NCI-H1436 treated with DMSO at 0.1 percent for 48 hours (cell line): ENCODE data around the gene HECA.

Source experiments
- DNase-seq: peaks from one replicate; lab custom pipeline; 2025; lab: John Stamatoyannopoulos, UW

Gene HECA

DNA sequence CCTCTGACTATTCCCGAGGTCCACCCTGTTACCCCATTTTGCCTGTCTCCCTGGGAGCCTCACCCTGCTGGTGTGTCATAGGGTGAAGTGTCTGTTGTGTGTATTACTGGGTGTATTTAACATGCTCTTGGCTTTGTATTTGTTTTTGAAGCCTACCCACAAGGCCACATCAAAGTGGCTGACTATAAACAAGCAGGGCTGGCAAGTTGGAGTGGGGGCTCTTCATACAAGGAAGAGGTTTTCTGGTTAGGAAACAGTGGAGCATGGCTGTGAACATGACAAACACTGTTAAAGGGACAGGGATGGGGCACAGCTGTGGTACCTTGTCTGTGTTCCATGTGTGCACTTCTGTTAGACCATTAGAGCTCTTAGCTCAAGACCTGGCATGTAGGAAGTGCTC lies 26.3 kb downstream of the HECA start:
- no peak for DNase-seq

GRCh38 chr6:139161817-139162284 lies 27.0 kb downstream of the HECA start:
- DNase-seq: no peak

DNA sequence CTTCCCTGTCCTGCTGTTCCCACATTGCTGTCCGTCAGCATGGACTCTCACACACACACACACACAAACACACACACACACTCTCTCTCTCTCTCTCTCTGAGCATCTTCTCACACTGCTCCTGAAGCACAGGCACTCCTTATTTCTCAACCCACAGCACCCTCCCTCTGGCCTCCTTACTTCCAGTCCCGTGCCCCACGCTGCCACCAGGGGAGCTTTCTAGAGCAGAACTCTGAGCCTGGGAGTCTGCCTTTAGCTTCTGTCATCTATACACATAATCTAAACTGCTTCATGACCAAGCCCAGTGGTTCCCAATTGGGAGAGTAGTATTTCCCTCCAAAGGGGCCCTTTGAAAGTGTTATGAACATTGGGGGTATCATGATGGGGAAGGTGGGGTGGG lies 29.1 kb downstream of the HECA start:
- DNase-seq: no peak

GRCh38 chr6:139165324-139165723 lies 30.4 kb downstream of the HECA start:
- DNase-seq: no peak

DNA sequence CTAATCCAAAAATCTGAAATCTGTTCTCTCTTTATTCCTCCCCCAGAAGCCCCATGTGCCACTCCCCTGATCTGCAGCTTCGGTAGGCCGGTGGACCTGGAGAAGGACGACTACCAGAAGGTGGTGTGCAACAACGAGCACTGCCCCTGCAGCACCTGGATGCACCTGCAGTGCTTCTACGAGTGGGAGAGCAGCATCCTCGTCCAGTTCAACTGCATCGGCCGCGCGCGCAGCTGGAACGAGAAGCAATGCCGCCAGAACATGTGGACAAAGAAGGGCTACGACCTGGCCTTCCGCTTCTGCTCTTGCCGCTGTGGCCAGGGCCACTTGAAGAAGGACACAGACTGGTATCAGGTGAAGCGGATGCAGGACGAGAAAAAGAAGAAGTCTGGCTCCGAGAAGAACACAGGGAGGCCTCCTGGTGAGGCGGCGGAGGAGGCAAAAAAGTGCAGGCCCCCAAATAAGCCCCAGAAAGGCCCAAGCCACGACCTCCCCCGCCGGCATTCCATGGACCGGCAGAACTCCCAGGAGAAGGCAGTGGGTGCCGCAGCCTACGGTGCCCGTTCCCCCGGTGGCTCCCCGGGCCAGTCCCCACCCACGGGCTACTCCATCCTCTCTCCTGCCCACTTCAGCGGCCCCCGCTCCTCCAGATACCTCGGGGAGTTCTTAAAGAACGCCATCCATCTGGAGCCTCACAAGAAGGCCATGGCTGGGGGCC lies 31.5 kb downstream of the HECA start:
- no peak for DNase-seq

- DNase-seq: no peak
Observed at GRCh38 chr6:139166956-139167313, 32.1 kb downstream of the HECA start.

- DNase-seq: no peak
Observed at GRCh38 chr6:139172151-139172550, 37.3 kb downstream of the HECA start.

DNA sequence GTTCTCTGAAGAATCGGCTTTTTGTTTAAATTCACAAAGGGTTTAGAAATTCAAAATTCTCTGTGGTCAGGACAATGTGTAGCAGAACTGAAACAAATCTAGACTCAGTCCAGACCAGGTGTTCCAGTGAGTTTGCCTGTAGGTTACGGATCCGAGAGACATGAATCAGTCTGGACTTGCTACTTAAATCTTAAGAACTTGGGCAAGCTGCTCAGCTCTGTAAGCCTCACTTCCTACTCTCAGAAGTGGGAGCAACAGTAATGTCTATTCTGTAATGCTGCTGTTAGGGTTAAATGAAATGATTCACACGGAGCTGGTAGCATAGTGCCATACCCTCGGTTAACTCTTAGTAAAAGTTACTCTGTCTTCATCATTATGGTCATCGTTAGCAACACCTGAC lies 37.7 kb downstream of the HECA start:
- no peak for DNase-seq

GRCh38 chr6:139173172-139173571 lies 38.3 kb downstream of the HECA start:
- no peak for DNase-seq

- DNase-seq: no peak
Observed at GRCh38 chr6:139173822-139174221, 38.9 kb downstream of the HECA start.

- no peak for DNase-seq
Observed at GRCh38 chr6:139174961-139175360, 40.1 kb downstream of the HECA start.

GRCh38 chr6:139175389-139175948 lies 40.6 kb downstream of the HECA start:
- no peak for DNase-seq

- no peak for DNase-seq
Observed at GRCh38 chr6:139181236-139181635, 46.4 kb downstream of the HECA start.

DNA sequence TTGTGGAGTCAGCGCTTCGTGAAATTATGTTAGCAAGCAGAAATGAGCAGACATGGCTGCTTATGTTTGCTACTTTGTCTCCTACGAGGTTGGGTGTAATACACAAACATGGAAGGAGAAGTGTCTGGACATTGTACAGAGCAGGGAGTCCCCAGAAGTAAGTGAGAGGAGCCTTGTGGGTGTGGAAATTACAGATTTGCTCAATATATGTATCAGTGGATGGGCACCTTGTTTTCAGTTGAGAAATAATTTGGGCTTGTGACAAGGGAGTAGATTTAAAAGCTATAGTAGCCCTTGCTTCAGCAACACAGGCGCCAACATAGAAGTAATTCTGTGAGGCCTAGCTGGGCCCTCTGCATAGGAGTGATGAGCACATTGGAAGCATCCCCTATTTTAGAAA lies 49.2 kb downstream of the HECA start:
- DNase-seq: no peak

DNA sequence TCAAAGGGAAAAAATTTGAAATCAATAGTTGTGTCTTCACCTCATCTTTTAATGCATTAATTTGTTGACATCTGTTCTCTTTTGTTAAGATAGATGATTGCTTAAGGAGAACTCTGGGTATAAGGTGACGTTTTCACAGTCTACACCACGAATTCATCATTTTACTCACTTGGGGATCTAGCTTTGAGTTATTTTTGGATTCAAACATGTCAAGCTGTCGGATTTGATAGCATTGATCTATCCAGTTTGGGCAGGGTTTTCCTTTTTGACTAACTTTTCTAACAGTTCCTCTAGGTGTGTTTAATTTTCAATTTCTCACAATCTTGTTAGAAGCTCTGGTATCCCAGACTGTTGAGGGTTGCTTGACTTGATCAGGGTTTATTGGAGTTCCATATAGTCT lies 49.6 kb downstream of the HECA start:
- DNase-seq: no peak

DNA sequence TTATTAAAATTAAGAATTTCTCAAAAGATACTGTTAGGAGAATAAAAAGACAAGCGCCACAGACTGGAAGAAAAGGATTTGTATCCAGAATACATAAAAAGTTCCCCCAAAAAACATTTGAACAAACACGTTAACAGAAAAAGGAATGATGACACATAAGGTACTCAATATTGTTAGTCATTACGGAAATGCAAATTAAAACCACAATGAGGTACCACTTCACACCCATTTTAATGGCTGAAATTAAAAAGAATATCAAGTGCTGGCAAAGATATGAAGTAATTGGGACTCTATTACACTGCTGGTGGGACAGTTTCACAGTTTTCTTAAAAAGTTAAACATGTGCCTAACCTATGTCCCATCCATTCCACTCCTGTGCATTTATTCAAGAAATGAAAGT lies 51.4 kb downstream of the HECA start:
- DNase-seq: no peak

DNA sequence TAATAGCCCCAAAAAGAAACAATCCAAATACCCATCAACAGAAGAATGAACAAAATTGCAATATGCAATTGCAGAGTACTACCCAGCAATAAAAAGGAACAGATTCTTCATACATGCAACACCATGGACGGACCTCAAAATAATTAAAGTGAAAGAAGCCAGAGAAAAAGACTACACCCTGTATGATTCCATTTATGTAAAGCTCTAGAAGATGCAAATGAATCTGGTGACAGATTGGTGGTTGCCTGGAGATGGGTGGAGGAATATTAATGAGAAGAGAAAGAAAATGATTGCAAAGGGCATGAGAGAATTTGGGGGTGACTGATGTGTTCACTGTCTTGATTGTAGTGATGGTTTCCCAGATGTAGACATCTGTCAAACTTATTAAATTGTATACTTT lies 51.8 kb downstream of the HECA start:
- no peak for DNase-seq

- DNase-seq: no peak
Observed at GRCh38 chr6:139187489-139187888, 52.6 kb downstream of the HECA start.

DNA sequence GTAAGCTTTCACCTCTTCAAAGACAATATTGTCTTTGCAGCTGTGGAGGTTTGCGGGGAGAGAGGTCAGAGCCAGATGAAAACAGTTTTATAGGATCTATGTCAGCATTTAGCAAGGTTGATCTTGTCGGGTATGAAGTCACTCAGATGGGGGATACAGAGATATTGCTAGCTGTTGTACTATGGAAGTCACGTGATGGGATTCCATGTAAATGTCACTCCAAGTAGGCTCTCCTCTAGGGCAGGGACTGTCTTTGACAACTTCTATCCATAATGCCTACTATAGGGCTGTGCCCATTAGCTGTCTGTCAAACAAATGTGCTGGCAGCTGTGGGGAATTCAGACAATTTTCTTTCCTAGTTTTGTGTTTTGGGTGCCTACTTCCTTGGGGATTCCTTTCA lies 54.8 kb downstream of the HECA start:
- no peak for DNase-seq

GRCh38 chr6:139194740-139195139 lies 59.9 kb downstream of the HECA start:
- DNase-seq: no peak

DNA sequence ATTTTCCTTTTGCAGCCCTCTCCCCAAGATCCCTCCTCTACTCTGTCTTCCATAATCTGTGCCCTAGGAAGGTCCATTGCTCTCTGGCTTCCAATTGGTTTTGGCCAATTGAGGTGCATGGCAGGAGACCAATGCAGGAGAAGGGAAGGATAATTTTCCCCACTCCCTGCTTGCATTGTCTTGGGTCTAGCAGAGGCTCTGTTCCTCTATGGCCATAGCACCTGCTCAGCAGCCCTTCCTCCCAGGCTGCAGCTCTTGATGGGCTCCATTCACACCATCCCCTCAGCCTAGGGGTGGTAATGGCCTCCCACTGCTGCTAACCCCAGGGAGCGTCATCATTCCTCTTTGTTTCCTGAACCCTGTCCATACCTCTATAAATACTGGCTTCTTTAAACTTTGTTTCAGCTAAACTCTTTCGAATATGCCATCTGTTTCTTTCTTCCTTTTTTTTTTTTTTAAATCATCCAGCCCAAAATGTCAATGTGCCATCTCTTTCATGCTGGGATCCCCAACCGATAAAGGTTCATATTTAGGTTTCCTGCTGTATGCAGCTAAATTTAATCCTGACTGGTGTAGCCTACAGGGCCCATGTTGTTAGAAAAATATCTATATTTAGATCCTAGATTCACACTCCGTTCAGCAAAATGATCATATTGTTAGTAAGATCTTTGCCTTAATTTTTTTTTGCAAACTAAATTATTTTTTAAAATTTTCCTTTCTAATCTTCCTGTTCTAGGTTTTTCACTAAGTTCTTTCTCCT lies 63.8 kb downstream of the HECA start:
- no peak for DNase-seq

DNA sequence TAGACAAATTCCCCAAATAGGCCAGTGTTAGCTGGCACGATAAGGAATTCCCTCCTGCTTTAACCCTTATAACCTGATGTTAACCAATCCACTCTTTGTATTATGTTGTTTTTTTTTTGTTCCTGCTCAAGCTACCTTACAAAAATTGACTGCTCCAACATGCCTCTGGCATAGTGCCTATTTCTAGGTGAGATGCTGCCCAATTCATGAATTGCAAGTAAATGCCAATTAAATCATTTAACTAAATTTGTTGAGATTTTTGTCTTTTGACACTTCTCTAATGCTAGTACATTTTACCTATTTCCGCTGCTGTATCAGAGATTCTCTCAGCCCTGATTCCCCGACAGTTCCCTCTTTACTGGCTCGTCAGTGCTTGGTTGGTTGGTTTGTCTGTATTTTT lies 66.5 kb downstream of the HECA start:
- DNase-seq: no peak

DNA sequence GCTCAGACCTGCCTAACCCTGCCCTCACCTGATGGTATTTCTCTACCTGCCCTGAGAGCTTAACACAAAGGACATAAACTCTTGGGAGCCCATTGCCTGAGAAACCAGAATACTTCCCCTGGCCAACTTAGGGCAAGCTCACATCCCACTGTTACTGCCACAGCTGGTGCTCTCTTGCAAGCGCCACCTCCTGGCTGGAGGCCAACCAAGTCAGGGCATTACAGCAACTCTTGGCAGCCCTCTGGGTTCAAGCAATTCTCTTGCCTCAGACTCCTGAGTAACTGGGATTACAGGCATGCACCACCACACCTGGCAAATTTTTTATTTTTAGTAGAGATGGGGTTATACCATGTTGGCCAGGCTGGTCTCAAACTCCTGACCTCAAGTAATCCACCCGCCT lies 70.1 kb downstream of the HECA start:
- DNase-seq: no peak
